WTC11 (cell line): ENCODE results near the gene TIMM8A.

Experiments used
- CTCF ChIP-seq: fragments of 200-600 bp; IDR thresholded peaks from 2 replicates; pipeline ENCODE4 v1.8.0; 2022; ENCODE audit warnings: antibody characterized with exemption
- ETV6 ChIP-seq: sonication (generic); formaldehyde crosslinking; IDR thresholded peaks from 2 replicates; pipeline ENCODE4 v1.8.1; 2022; ENCODE audit warnings: mild to moderate bottlenecking, missing genetic modification reagents
- TCF7 ChIP-seq: sonication (generic); formaldehyde crosslinking; IDR thresholded peaks from 2 replicates; pipeline ENCODE4 v1.8.0; 2022; ENCODE audit warnings: mild to moderate bottlenecking, low read depth, missing genetic modification reagents, moderate library complexity

- TF ChIP-seq ETV6 (CRISPR knock-in tag) (no peak), TCF7 (CRISPR knock-in tag) (no peak), CTCF (no peak)
These were observed at the start of gene TIMM8A for GRCh38 chrX:101348452-101349192.
